Endothelial cell of umbilical vein (primary cell): ENCODE data around the gene TNRC6B. TPM values are rescaled to one million over a fixed set of nuclear protein-coding genes. Genes with fewer than 3 reads are reported as not detected.
A peak's percentile ranks its signal among the peaks of the same experiment; 100 is the strongest.

Experiments used
- BruUV-seq: library from RNA; stranded (reverse); fragments of 400-500 nt; replicated peaks from 2 replicates; lab custom pipeline; 2021; lab: Mats Ljungman, UMichigan
- CTCF ChIA-PET: fragments of 300-600, 350-600 bp; sonication (Branson Sonifier 250); formaldehyde crosslinking; loops from one replicate; lab custom pipeline; 2021; ENCODE audit warnings: antibody characterized with exemption, inconsistent platforms; lab: Charles Lee
- POLR2A ChIA-PET: fragments of 300-600, 350-600 bp; sonication (Branson Sonifier 250); formaldehyde crosslinking; loops from one replicate; lab custom pipeline; 2021; ENCODE audit warnings: antibody characterized with exemption, inconsistent platforms; lab: Charles Lee
- DNase-seq: peaks from one replicate; pipeline ENCODE4 v3.0.0-alpha.2; 2011; ENCODE audit warnings: low read depth, low spot score
- FAIRE-seq: peaks from 2 replicates; lab custom pipeline; 2011; peaks lifted over from hg19 to GRCh38; lab: Jason Lieb, UNC
- H2AFZ ChIP-seq: 2 replicates; pipeline ENCODE4 v1.6.0; 2012; ENCODE audit warnings: low read depth, low read length, control low read depth, inconsistent platforms
- H3K27ac ChIP-seq: 2 replicates; pipeline ENCODE4 v1.5.1; 2011; ENCODE audit warnings: low read depth, mild to moderate bottlenecking, control low read depth, low read length, moderate library complexity; ENCODE audit not compliant: insufficient read depth
- H3K27me3 ChIP-seq, 2 experiments: 2 replicates each; pipeline versions ENCODE4 v1.6.0 to v1.6.1; 2011; ENCODE audit warnings: low read length in 2 of 2, mixed read lengths in 1 of 2; ENCODE audit not compliant: control insufficient read depth in 2 of 2, insufficient read depth in 2 of 2
- H3K36me3 ChIP-seq, 2 experiments: 2 replicates in 1 of 2; 3 replicates in 1 of 2; pipeline ENCODE4 v1.5.1; 2011; ENCODE audit warnings: low read length in 2 of 2, mild to moderate bottlenecking in 1 of 2, moderate library complexity in 1 of 2; ENCODE audit not compliant: control insufficient read depth in 2 of 2, insufficient read depth in 2 of 2; ENCODE audit errors: extremely low read depth in 1 of 2
- H3K4me1 ChIP-seq: 3 replicates; pipeline ENCODE4 v1.5.1; 2011; ENCODE audit warnings: mild to moderate bottlenecking, low read length; ENCODE audit not compliant: control insufficient read depth, insufficient read depth; ENCODE audit errors: extremely low read depth
- H3K4me2 ChIP-seq: 2 replicates; pipeline ENCODE4 v1.6.1; 2011; ENCODE audit warnings: low read length, control low read depth, mixed read lengths; ENCODE audit not compliant: insufficient read depth
- H3K4me3 ChIP-seq, 3 experiments: fragments of 200-600 bp in 1 of 3; sonication (generic), shearing (Covaris generic) in 1 of 3; replicated peaks in 1 of 3; 2 replicates each; pipeline ENCODE4 v1.5.1; 2011 to 2016; ENCODE audit warnings: control low read depth in 3 of 3, low read length in 3 of 3, mild to moderate bottlenecking in 2 of 3, inconsistent platforms in 1 of 3, low read depth in 1 of 3, moderate library complexity in 1 of 3; ENCODE audit not compliant: insufficient read depth in 1 of 3
- H3K79me2 ChIP-seq: 2 replicates; pipeline ENCODE4 v1.6.0; 2012; ENCODE audit warnings: low read length, inconsistent platforms; ENCODE audit not compliant: control insufficient read depth, insufficient read depth
- H3K9ac ChIP-seq: replicated peaks from 2 replicates; pipeline ENCODE3; 2011; ENCODE audit warnings: low read length, control low read depth; ENCODE audit not compliant: insufficient read depth; ENCODE audit errors: extremely low read depth
- H3K9me1 ChIP-seq: replicated peaks from 3 replicates; pipeline ENCODE4 v1.6.0; 2011; ENCODE audit warnings: mild to moderate bottlenecking, low read length; ENCODE audit not compliant: control insufficient read depth, insufficient read depth; ENCODE audit errors: extremely low read depth
- H3K9me3 ChIP-seq: replicated peaks from 2 replicates; pipeline ENCODE4 v1.5.1; 2012; ENCODE audit warnings: low read length, inconsistent platforms; ENCODE audit not compliant: control insufficient read depth, insufficient read depth
- H4K20me1 ChIP-seq: replicated peaks from 2 replicates; pipeline ENCODE3; 2011; ENCODE audit warnings: mild to moderate bottlenecking, low read length; ENCODE audit not compliant: control insufficient read depth, insufficient read depth; ENCODE audit errors: extremely low read depth
- FOS ChIP-seq: IDR thresholded peaks from 2 replicates; pipeline ENCODE4 v1.6.1; 2011; ENCODE audit warnings: mild to moderate bottlenecking, low read length, moderate library complexity, borderline replicate concordance; ENCODE audit not compliant: insufficient read depth
- GATA2 ChIP-seq: IDR thresholded peaks from 2 replicates; pipeline ENCODE4 v1.7.0; 2011; ENCODE audit warnings: low read depth, mild to moderate bottlenecking, moderate library complexity, mixed read lengths, low read length; ENCODE audit not compliant: insufficient read length, insufficient read depth
- JUN ChIP-seq: IDR thresholded peaks from 2 replicates; pipeline ENCODE4 v1.6.1; 2011; ENCODE audit warnings: borderline replicate concordance, low read depth; ENCODE audit not compliant: insufficient read length, insufficient read depth
- POLR2AphosphoS5 ChIP-seq: IDR thresholded peaks from 2 replicates; pipeline ENCODE4 v1.6.1; 2012; ENCODE audit warnings: low read depth, mild to moderate bottlenecking, control low read depth, low read length, moderate library complexity; ENCODE audit not compliant: insufficient read depth
- dilution Hi-C: fragments of 300-500 bp; cut with MboI; formaldehyde crosslinking; loops from one replicate; pipeline ENCODE4 v1.15.0; 2019; ENCODE audit warnings: low sequenced_read_pairs; ENCODE audit not compliant: extremely low pct_ligation_motif_present
- intact Hi-C: fragments of 100-400 bp; cut with micrococcal nuclease; formaldehyde crosslinking; loops from one replicate; pipeline ENCODE4 v1.10.0; 2022
- polyA plus RNA-seq, 4 experiments: library from polyadenylated mRNA; depleted of rRNA in 3 of 4; stranded (reverse) in 3 of 4; unstranded in 1 of 4; fragments of >200 nt; gene quantifications; 2 replicates each; pipeline versions ENCODE4 v1.2.1 to v1.2.3, GENCODE V29; 2011 to 2012; ENCODE audit warnings: missing spikeins in 1 of 4
- total RNA-seq: library from RNA; stranded (reverse); gene quantifications from 2 replicates; pipeline ENCODE4 v1.2.3, GENCODE V29; 2021

TNRC6B gene
- total and polyA plus RNA-seq, 2 donors (not counting 3 experiments of a cell fraction or from before 2014, with no cell fraction given) = 10.6 to 37.2 TPM

DNA sequence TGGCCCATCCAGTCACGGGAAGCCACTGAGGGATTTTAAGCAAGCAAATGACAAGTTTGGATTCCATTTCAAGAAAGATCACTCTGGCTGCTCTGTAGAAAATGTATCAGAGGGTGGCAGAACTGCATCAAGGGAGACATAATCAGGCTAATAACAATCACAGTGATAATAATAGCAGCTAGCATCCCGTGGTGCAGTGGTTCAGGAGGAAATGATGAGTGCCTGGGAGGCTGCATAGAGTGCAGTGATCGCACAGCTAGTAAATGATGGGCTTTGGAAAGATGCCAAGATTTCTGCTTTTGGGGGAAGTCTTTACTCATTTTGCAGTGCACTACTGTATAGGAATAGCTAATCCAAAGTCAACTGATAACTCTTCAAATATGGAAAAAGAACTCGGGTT, 35.8 kb downstream of the TNRC6B start:
- intact Hi-C loops = loop anchor here (5.0 kb wide), 2 partner anchors 64 to 134 kb away; partner anchors contain the start of gene ADSL
- ChIA-PET POLR2A (interaction anchor here (0.5 to 0.7 kb wide), 2 partner anchors 36 to 82 kb away, joined by 3 read pairs; partner anchors contain the start of gene TNRC6B), CTCF (interaction anchor here (0.7 to 1.9 kb wide), 11 partner anchors 20 to 223 kb away, joined by 3 to 17 read pairs (median 4); no protein-coding TSS in a partner anchor)
- H3K79me2 ChIP-seq = peaks cover 20% of the 10 kb centered on the region
- H3K4me1 ChIP-seq = peaks cover 24% of the 10 kb centered on the region
- no peaks in the 10 kb centered on the region for H4K20me1 ChIP-seq
- TF ChIP-seq FOS (peak; percentile 18), POLR2AphosphoS5 (no peak)
- H3K4me2 ChIP-seq = no peak overlapping the region
- H3K9ac ChIP-seq = no peak overlapping the region
- dilution Hi-C loops = no loop called here
- no peaks in the 10 kb centered on the region for H3K9me3 ChIP-seq
- no peaks in the 10 kb centered on the region for H3K27me3 ChIP-seq
- H3K36me3 ChIP-seq = no peaks in the 10 kb centered on the region
- no peak overlapping the region for H2AFZ ChIP-seq
- BruUV-seq = no TSS peak
- DNase-seq (peak; percentile 41), FAIRE-seq (peak; percentile 66)
- no peaks in the 10 kb centered on the region for H3K9me1 ChIP-seq
- H3K27ac ChIP-seq = no peak overlapping the region
- no peak overlapping the region for H3K4me3 ChIP-seq

DNA sequence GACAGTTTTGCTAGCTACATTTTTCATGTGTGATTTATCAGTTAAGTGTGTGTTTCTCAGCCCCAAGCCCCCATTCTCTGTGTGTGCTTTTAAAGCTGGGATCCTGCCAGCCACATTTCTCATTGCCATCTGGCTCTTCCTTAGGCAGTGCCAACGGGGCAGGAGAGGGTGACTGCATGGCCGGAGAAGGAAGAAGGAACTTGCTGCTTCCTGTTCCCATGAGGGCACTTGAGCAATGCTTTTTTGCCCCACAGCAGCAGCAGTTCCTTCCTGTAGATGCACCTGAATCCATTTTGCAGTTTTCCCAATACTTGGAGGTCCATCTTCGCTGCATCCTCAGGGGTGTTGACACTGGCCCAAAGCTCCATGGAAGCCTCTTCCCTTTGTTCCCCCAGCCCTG, 37.5 kb downstream of the TNRC6B start:
- CTCF ChIA-PET = interaction anchor here (0.5 to 1.7 kb wide), 6 partner anchors 14 to 94 kb away, joined by 3 to 4 read pairs (median 3); no protein-coding TSS in a partner anchor
- Histone ChIP-seq H3K27ac (no peak overlapping the region), H3K79me2 (peaks cover 25% of the 10 kb centered on the region), H2AFZ (no peak overlapping the region), H3K27me3 (no peaks in the 10 kb centered on the region), H3K4me3 (no peak overlapping the region), H3K36me3 (no peaks in the 10 kb centered on the region), H3K9ac (no peak overlapping the region), H3K9me1 (no peaks in the 10 kb centered on the region), H3K4me2 (peak overlapping the region; percentile 1), H3K9me3 (no peaks in the 10 kb centered on the region), H3K4me1 (peaks cover 27% of the 10 kb centered on the region), H4K20me1 (no peaks in the 10 kb centered on the region)
- no TSS peak for BruUV-seq
- DNase-seq (peak; percentile 76), FAIRE-seq (peak; percentile 88)
- POLR2A ChIA-PET = interaction anchor here (1.6 kb wide), 1 partner anchor 38 kb away, joined by 4 read pairs; the partner anchor contains the start of gene TNRC6B
- dilution Hi-C loops (no loop called here), intact Hi-C loops (no loop called here)
- TF ChIP-seq JUN = peak; percentile 3
- no peak for TF ChIP-seq FOS
- no peak for TF ChIP-seq GATA2
